ENCODE results near the gene GEMIN8. TPM values are rescaled to one million over a fixed set of nuclear protein-coding genes. Genes with fewer than 3 reads are reported as not detected.

The GEMIN8 gene
- total RNA-seq, 1 donor from 2014 or later = 7.9 TPM

DNA sequence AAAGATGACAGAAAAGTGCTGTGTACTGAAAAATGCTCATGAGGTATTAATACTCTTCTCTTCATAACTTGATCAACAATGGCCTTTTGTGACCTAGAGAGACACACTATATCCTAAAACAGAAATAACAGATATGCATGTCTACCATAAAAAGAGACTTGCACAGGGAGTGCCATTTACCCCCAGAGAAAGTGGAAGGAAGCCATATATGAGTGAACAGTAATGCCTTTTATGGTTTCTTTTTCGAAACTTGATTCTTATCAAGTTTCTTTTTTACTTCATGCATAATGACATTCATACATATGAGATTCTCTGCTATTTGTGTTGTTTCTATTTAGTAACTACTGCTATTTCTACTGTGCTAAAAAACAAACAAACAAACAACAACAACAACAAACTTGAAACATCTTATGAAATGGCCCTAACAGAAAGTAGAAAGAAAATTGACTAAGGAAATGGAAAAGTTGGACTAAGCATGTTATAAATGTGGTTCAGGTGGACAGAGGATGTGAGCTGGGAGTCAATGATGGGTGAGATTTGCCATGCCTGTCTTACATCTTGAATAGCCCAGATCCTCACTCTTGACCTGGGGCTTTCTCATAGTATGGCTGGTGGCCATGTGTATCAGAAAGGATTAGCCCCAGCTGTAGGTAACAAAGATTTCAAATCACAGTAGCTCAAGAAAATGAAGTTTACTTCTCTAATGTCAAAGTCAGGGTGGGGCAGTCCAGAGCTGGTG is 43.8 kb downstream of the GEMIN8 start:
- TF ChIP-seq, protein P1, sequence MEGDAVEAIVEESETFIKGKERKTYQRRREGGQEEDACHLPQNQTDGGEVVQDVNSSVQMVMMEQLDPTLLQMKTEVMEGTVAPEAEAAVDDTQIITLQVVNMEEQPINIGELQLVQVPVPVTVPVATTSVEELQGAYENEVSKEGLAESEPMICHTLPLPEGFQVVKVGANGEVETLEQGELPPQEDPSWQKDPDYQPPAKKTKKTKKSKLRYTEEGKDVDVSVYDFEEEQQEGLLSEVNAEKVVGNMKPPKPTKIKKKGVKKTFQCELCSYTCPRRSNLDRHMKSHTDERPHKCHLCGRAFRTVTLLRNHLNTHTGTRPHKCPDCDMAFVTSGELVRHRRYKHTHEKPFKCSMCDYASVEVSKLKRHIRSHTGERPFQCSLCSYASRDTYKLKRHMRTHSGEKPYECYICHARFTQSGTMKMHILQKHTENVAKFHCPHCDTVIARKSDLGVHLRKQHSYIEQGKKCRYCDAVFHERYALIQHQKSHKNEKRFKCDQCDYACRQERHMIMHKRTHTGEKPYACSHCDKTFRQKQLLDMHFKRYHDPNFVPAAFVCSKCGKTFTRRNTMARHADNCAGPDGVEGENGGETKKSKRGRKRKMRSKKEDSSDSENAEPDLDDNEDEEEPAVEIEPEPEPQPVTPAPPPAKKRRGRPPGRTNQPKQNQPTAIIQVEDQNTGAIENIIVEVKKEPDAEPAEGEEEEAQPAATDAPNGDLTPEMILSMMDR (IDR thresholded peaks at IDR 0.05; ENCODE audit: insufficient read depth, low read length, severe bottlenecking) = no peak
- no peak overlapping the region for H3K4me3 ChIP-seq (ENCODE audit: low read depth, low read length)
- no peaks in the 10 kb centered on the region for H3K27me3 ChIP-seq (ENCODE audit: control insufficient read depth, insufficient read depth, low read length)
- DNase-seq (ENCODE audit: low read depth) = no peak
- H3K36me3 ChIP-seq (ENCODE audit: control insufficient read depth, insufficient read depth, low read length) = no peaks in the 10 kb centered on the region
- FAIRE-seq = no peak

DNA sequence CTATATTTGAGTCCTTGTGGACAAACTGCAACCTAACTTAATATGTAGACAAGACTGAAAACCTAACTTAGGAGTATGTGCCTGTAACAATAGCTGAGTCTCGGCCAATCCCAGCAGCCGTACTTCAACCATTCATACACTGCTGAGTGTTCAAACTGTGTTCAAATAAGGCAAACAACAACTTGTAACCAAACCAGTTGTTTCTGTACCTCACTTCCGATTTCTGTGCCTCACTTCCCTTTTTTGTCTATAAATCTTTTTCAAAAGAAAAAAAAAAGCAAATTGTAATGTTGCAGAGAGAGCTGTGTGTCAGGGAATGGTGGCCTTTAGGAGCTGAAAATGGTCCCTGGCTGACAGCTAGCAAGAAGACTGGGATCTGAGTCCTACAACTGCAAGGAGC is 46.0 kb downstream of the GEMIN8 start:
- Histone ChIP-seq H3K27me3 (ENCODE audit: control insufficient read depth, insufficient read depth, low read length) (no peaks in the 10 kb centered on the region), H3K36me3 (ENCODE audit: control insufficient read depth, insufficient read depth, low read length) (no peaks in the 10 kb centered on the region), H3K4me3 (ENCODE audit: low read depth, low read length) (no peak overlapping the region)
- DNase-seq (ENCODE audit: low read depth) = no peak
- FAIRE-seq = no peak
- TF ChIP-seq, protein P1 (IDR thresholded peaks at IDR 0.05; ENCODE audit: insufficient read depth, low read length, severe bottlenecking) = no peak

DNA sequence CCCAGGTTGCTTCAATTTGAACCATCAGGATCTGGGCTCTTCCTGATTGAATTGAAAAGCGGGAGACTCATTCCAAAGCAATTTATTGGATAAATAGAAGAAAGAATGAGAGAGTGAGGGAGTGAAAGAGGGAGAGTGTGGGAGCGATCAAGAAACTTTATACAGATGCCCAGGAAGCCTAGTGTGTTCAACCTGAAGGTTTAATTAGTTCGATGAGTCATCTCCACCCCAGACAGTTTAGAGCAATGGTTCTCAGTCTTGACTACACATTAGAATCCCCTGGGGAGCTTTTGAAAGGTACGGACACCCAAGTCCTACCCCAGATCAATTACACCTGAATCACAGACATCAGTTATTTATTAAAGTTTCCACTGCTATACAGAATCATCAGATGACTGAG is 61.5 kb downstream of the GEMIN8 start:
- TF ChIP-seq, protein P1 (IDR thresholded peaks at IDR 0.05; ENCODE audit: insufficient read depth, low read length, severe bottlenecking) = no peak
- Histone ChIP-seq H3K27me3 (ENCODE audit: control insufficient read depth, insufficient read depth, low read length) (no peaks in the 10 kb centered on the region), H3K36me3 (ENCODE audit: control insufficient read depth, insufficient read depth, low read length) (no peaks in the 10 kb centered on the region), H3K4me3 (ENCODE audit: low read depth, low read length) (no peak overlapping the region)
- FAIRE-seq (no peak), DNase-seq (ENCODE audit: low read depth) (no peak)

DNA sequence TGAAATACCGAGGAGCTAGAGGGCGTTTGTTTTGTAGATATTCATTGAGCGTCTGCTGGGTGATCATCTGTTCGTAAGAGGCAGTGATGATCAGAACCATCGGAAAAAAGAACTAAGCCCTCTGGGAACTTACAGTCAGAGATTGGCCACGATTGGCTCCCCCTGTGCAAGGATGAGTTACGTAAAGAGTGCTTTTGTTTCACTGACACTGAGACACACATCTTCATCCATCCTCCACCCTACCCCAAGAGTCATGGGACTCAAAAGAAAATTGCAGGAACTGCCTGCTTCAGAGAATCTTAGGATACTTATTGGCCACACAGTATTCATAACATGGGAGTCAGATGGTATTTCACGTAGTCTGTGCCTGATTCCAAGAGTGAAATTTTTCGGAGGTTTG is 62.1 kb downstream of the GEMIN8 start:
- H3K27me3 ChIP-seq (ENCODE audit: control insufficient read depth, insufficient read depth, low read length) = no peaks in the 10 kb centered on the region
- FAIRE-seq = no peak
- DNase-seq (ENCODE audit: low read depth) = no peak
- H3K4me3 ChIP-seq (ENCODE audit: low read depth, low read length) = no peak overlapping the region
- TF ChIP-seq, protein P1 (IDR thresholded peaks at IDR 0.05; ENCODE audit: insufficient read depth, low read length, severe bottlenecking) = no peak
- H3K36me3 ChIP-seq (ENCODE audit: control insufficient read depth, insufficient read depth, low read length) = no peaks in the 10 kb centered on the region

DNA sequence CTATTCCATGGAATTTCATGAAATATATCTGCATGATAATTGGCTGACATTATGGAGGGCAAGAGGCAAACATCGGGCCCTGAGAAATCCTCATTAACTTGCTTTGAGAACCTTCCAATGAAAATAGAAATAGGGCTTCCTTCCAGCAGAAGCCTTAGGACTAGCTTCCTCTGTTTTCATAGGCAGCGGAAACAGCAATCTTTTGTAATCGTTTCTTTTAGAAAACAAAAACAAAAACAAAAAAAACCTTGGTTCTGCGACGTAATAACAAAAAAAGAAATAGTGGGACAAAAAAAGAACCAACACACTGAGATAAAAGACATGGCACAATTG is 62.9 kb downstream of the GEMIN8 start:
- no peak for DNase-seq (ENCODE audit: low read depth)

More for the DNA sequence above, 62.9 kb downstream of the GEMIN8 start:
- Histone ChIP-seq H3K4me3 (ENCODE audit: low read depth, low read length) (no peak overlapping the region), H3K36me3 (ENCODE audit: control insufficient read depth, insufficient read depth, low read length) (no peaks in the 10 kb centered on the region), H3K27me3 (ENCODE audit: control insufficient read depth, insufficient read depth, low read length) (no peaks in the 10 kb centered on the region)
- TF ChIP-seq, protein P1 (IDR thresholded peaks at IDR 0.05; ENCODE audit: insufficient read depth, low read length, severe bottlenecking) = no peak
- FAIRE-seq = no peak
